ENCODE data around the gene TPM4. TPM values are rescaled to one million over a fixed set of nuclear protein-coding genes. Genes with fewer than 3 reads are reported as not detected.
A peak's percentile ranks its signal among the peaks of the same experiment; 100 is the strongest.

TPM4 gene
- total and polyA plus RNA-seq, 2 of the 13 experiments (the other 11 are each of a cell fraction or from before 2014, with no cell fraction given): 180 to 188 TPM

DNA sequence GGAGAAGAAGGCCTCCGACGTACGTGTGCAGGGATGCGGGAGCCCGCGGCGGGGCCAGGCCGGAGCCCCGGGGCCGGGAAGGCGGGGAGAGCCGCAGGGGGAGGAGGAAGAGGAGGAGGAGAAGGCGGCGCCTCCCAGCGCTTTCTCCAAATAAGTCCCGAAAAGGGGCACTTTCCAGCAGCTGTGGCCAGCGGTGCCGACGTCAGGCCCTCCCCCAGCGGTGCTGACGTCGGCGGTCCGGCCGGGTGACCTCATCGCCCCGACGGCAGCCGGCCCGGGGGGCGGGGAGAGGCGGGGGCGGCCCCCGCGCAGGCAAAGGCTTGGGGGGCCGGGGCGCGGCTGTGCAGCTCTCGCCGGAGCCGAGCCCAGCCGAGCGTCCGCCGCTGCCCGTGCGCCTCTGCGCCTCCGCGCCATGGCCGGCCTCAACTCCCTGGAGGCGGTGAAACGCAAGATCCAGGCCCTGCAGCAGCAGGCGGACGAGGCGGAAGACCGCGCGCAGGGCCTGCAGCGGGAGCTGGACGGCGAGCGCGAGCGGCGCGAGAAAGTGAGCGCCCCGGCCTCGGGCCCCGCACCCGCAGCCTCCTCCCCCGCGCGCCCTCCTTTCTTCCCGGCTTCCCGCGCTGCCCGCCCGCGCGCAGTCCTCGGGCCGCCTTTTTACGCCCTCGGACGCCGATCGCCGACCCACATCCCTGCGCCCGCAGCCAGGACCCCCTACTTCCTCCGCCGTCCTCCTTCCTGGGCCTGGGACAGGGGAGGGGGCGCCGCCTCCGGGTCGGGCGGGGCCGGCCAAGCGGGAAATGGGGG, at the start of gene TPM4 (continued):
- TF ChIP-seq, protein P1, sequence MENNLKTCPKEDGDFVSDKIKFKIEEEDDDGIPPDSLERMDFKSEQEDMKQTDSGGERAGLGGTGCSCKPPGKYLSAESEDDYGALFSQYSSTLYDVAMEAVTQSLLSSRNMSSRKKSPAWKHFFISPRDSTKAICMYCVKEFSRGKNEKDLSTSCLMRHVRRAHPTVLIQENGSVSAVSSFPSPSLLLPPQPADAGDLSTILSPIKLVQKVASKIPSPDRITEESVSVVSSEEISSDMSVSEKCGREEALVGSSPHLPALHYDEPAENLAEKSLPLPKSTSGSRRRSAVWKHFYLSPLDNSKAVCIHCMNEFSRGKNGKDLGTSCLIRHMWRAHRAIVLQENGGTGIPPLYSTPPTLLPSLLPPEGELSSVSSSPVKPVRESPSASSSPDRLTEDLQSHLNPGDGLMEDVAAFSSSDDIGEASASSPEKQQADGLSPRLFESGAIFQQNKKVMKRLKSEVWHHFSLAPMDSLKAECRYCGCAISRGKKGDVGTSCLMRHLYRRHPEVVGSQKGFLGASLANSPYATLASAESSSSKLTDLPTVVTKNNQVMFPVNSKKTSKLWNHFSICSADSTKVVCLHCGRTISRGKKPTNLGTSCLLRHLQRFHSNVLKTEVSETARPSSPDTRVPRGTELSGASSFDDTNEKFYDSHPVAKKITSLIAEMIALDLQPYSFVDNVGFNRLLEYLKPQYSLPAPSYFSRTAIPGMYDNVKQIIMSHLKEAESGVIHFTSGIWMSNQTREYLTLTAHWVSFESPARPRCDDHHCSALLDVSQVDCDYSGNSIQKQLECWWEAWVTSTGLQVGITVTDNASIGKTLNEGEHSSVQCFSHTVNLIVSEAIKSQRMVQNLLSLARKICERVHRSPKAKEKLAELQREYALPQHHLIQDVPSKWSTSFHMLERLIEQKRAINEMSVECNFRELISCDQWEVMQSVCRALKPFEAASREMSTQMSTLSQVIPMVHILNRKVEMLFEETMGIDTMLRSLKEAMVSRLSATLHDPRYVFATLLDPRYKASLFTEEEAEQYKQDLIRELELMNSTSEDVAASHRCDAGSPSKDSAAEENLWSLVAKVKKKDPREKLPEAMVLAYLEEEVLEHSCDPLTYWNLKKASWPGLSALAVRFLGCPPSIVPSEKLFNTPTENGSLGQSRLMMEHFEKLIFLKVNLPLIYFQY (CRISPR knock-in tag; IDR thresholded peaks at IDR 0.05; ENCODE audit: borderline replicate concordance): no peak
- TF ChIP-seq, protein P2, sequence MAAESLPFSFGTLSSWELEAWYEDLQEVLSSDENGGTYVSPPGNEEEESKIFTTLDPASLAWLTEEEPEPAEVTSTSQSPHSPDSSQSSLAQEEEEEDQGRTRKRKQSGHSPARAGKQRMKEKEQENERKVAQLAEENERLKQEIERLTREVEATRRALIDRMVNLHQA (CRISPR knock-in tag; IDR thresholded peaks at IDR 0.05): no peak
- TF ChIP-seq ZNF264 (CRISPR knock-in tag; IDR thresholded peaks at IDR 0.05): no peak
- TF ChIP-seq, protein P3, sequence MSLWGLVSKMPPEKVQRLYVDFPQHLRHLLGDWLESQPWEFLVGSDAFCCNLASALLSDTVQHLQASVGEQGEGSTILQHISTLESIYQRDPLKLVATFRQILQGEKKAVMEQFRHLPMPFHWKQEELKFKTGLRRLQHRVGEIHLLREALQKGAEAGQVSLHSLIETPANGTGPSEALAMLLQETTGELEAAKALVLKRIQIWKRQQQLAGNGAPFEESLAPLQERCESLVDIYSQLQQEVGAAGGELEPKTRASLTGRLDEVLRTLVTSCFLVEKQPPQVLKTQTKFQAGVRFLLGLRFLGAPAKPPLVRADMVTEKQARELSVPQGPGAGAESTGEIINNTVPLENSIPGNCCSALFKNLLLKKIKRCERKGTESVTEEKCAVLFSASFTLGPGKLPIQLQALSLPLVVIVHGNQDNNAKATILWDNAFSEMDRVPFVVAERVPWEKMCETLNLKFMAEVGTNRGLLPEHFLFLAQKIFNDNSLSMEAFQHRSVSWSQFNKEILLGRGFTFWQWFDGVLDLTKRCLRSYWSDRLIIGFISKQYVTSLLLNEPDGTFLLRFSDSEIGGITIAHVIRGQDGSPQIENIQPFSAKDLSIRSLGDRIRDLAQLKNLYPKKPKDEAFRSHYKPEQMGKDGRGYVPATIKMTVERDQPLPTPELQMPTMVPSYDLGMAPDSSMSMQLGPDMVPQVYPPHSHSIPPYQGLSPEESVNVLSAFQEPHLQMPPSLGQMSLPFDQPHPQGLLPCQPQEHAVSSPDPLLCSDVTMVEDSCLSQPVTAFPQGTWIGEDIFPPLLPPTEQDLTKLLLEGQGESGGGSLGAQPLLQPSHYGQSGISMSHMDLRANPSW (CRISPR knock-in tag; IDR thresholded peaks at IDR 0.05; ENCODE audit: borderline replicate concordance): no peak
- TF ChIP-seq ZSCAN22 (CRISPR knock-in tag; IDR thresholded peaks at IDR 0.05): no peak
- no peak for TF ChIP-seq ZNF225 (CRISPR knock-in tag; IDR thresholded peaks at IDR 0.05)
- TF ChIP-seq, protein P4, sequence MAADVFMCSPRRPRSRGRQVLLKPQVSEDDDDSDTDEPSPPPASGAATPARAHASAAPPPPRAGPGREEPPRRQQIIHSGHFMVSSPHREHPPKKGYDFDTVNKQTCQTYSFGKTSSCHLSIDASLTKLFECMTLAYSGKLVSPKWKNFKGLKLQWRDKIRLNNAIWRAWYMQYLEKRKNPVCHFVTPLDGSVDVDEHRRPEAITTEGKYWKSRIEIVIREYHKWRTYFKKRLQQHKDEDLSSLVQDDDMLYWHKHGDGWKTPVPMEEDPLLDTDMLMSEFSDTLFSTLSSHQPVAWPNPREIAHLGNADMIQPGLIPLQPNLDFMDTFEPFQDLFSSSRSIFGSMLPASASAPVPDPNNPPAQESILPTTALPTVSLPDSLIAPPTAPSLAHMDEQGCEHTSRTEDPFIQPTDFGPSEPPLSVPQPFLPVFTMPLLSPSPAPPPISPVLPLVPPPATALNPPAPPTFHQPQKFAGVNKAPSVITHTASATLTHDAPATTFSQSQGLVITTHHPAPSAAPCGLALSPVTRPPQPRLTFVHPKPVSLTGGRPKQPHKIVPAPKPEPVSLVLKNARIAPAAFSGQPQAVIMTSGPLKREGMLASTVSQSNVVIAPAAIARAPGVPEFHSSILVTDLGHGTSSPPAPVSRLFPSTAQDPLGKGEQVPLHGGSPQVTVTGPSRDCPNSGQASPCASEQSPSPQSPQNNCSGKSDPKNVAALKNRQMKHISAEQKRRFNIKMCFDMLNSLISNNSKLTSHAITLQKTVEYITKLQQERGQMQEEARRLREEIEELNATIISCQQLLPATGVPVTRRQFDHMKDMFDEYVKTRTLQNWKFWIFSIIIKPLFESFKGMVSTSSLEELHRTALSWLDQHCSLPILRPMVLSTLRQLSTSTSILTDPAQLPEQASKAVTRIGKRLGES (CRISPR knock-in tag; IDR thresholded peaks at IDR 0.05; ENCODE audit: borderline replicate concordance): no peak
- TF ChIP-seq CHD4 (IDR thresholded peaks at IDR 0.05; ENCODE audit: borderline replicate concordance, low read length): no peak
- TF ChIP-seq SNAI1 (CRISPR knock-in tag; IDR thresholded peaks at IDR 0.05; ENCODE audit: borderline replicate concordance): no peak
- no peak for TF ChIP-seq ZNF841 (CRISPR knock-in tag; IDR thresholded peaks at IDR 0.05; ENCODE audit: borderline replicate concordance)
- TF ChIP-seq ZBTB1 (CRISPR knock-in tag; IDR thresholded peaks at IDR 0.05; ENCODE audit: borderline replicate concordance): no peak
- TF ChIP-seq HES4 (CRISPR knock-in tag; IDR thresholded peaks at IDR 0.05; ENCODE audit: borderline replicate concordance): no peak
- no peak for TF ChIP-seq ATM (IDR thresholded peaks at IDR 0.05; ENCODE audit: borderline replicate concordance)
- peak; percentile 76; the same call in 1 of the 2 replicates for TF ChIP-seq MAZ (IDR thresholded peaks at IDR 0.05; ENCODE audit: borderline replicate concordance, low read depth, low read length)
- TF ChIP-seq MAZ (CRISPR knock-in tag; IDR thresholded peaks at IDR 0.05; ENCODE audit: low read depth): peak; percentile 45; the same call in 1 of the 2 replicates
- TF ChIP-seq ZBTB3 (CRISPR knock-in tag; IDR thresholded peaks at IDR 0.05; ENCODE audit: borderline replicate concordance, low read depth): no peak

All from HepG2 (cell line).